Ramos (cell line): ENCODE results near the gene GAL.

ENCODE experiments used
- in situ Hi-C: fragments of 300-500 bp; cut with MboI; formaldehyde crosslinking; loops from one replicate; pipeline ENCODE4 v1.14.3; 2022; ENCODE audit warnings: low sequenced_read_pairs; ENCODE audit not compliant: unreplicated experiment

Gene GAL

GRCh38 chr11:68677432-68677831, 6.9 kb upstream of the GAL start:
- in situ Hi-C loops, result no loop called here

GRCh38 chr11:68678031-68678441, 6.3 kb upstream of the GAL start:
- in situ Hi-C loops, result no loop called here

- in situ Hi-C loops, result no loop called here
Measured at GRCh38 chr11:68680541-68681231, 3.7 kb upstream of the GAL start.

- in situ Hi-C loops, result no loop called here
Measured at GRCh38 chr11:68682531-68682961, 1.8 kb upstream of the GAL start.

GRCh38 chr11:68683121-68683520, 1.2 kb upstream of the GAL start:
- in situ Hi-C loops, result no loop called here

- in situ Hi-C loops, result no loop called here
Measured at GRCh38 chr11:68683536-68684384, 584 bp upstream of the GAL start.

- in situ Hi-C loops, result no loop called here
Measured at GRCh38 chr11:68685656-68686380, 1.5 kb downstream of the GAL start.

- in situ Hi-C loops, result no loop called here
Measured at GRCh38 chr11:68686486-68686885, 2.1 kb downstream of the GAL start.

- in situ Hi-C loops, result no loop called here
Measured at GRCh38 chr11:68687311-68687710, 3.0 kb downstream of the GAL start.

GRCh38 chr11:68687986-68688385, 3.6 kb downstream of the GAL start:
- in situ Hi-C loops, result no loop called here

GRCh38 chr11:68688881-68689280, 4.5 kb downstream of the GAL start:
- in situ Hi-C loops, result no loop called here

- in situ Hi-C loops, result no loop called here
Measured at GRCh38 chr11:68689737-68690625, 5.6 kb downstream of the GAL start.

- in situ Hi-C loops, result no loop called here
Measured at GRCh38 chr11:68690671-68691401, 6.5 kb downstream of the GAL start.

GRCh38 chr11:68691402-68691784, 7.0 kb downstream of the GAL start:
- in situ Hi-C loops, result no loop called here

- in situ Hi-C loops, result no loop called here
Measured at GRCh38 chr11:68692115-68692514, 7.8 kb downstream of the GAL start.

- in situ Hi-C loops, result no loop called here
Measured at GRCh38 chr11:68692871-68693483, 8.6 kb downstream of the GAL start.

- in situ Hi-C loops, result no loop called here
Measured at GRCh38 chr11:68693484-68693882, 9.1 kb downstream of the GAL start.

- in situ Hi-C loops, result no loop called here
Measured at GRCh38 chr11:68694431-68695297, 10.3 kb downstream of the GAL start.
